PC-3 (cell line): ENCODE results near the gene HDAC4.

Source experiments
- EZH2 ChIP-seq: fragments of 300-600 bp; sonication (generic); IDR thresholded peaks from one replicate; pipeline ENCODE4 v1.6.1; 2017; ENCODE audit warnings: antibody characterized with exemption, mild to moderate bottlenecking, low read length; ENCODE audit not compliant: unreplicated experiment
- EZH2phosphoT487 ChIP-seq: fragments of 300-600 bp; sonication (generic); IDR thresholded peaks from 2 replicates; pipeline ENCODE4 v1.6.1; 2018; ENCODE audit warnings: mild to moderate bottlenecking, antibody characterized with exemption, low read length, borderline replicate concordance
- TF ChIP-seq, protein P1 (sequence below): fragments of 300-600 bp; sonication (generic); conservative IDR thresholded peaks from 2 replicates; pipeline ENCODE4 v1.5.1; 2017; ENCODE audit warnings: antibody characterized with exemption, low read depth, mild to moderate bottlenecking, low read length

DNA sequence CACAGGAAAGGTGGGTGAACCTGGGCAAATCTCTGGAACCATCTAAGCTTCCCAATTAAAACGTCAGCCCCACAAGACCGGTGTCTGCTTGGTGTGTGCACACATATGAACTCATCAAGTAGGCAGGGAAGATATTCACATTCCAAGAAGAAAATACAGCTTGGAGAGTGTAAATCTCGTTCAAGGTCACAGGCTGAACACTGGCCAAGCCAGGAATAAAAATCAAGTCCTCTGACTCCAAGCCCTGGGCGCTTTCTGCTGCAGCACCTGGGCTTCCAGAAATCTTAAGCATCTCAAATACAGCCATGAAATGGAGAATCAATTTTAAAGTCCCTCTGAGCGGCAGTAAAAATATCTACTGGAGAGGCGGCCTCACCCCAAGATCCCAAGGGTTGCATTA is 402.0 kb downstream of the HDAC4 start:
- TF ChIP-seq, protein P1, sequence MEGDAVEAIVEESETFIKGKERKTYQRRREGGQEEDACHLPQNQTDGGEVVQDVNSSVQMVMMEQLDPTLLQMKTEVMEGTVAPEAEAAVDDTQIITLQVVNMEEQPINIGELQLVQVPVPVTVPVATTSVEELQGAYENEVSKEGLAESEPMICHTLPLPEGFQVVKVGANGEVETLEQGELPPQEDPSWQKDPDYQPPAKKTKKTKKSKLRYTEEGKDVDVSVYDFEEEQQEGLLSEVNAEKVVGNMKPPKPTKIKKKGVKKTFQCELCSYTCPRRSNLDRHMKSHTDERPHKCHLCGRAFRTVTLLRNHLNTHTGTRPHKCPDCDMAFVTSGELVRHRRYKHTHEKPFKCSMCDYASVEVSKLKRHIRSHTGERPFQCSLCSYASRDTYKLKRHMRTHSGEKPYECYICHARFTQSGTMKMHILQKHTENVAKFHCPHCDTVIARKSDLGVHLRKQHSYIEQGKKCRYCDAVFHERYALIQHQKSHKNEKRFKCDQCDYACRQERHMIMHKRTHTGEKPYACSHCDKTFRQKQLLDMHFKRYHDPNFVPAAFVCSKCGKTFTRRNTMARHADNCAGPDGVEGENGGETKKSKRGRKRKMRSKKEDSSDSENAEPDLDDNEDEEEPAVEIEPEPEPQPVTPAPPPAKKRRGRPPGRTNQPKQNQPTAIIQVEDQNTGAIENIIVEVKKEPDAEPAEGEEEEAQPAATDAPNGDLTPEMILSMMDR = no peak
- no peak for TF ChIP-seq EZH2phosphoT487
- TF ChIP-seq EZH2 = no peak
